Measurements from ENCODE around the gene MLPH. TPM values are rescaled to one million over a fixed set of nuclear protein-coding genes. Genes with fewer than 3 reads are reported as not detected.
"Not testable (repeated sequence)": the region's sequence is repeated elsewhere in the genome, so short reads cannot be mapped to it uniquely, and the experiment has no call there.

The MLPH gene
- total and polyA plus RNA-seq, 7 donors, result 0.91 to 7.8 (median 2.4) TPM

DNA sequence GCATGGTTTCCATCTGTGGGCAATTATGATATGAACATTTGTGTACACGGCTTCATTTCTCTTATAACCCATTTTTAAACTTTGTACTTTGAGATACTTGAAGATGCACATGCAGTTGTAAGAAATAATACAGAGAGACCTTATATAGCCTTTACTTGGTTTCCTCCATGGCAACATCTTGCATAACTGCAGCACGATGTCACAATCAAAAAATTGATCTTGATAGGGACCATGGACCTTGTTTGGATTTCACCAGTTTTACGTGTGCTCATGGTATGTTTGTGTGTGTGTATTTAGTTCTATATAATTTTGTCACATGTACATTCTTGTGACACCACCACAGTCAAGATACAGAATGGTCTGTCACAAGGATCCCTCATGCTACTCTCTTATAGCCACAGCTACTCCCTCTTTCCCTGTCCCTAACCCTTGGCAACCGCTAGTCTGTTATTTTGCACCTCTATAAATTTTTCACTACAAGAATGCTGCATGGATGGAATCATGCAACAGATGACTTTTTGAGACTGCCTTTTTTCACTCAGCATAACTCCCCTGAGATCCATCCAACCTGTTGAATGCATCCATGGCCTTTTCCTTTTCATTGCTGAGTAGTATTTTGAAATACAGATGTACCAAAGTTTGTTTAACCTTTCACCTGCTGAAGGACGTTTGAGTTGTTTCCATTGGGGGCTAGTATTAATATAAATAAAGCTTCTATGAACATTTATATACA, 19.4 kb upstream of the MLPH start:
- DNase-seq (no peak), ATAC-seq (no peak)
- intact Hi-C loops (cut with DNase I), result no loop called here
- H3K36me3 ChIP-seq (ENCODE audit: insufficient read depth in 1 of 2, low read depth in 1 of 2), result no peaks in the 10 kb centered on the region
- H3K4me1 ChIP-seq, result peaks cover 10% of the 10 kb centered on the region
- TF ChIP-seq, protein P1, sequence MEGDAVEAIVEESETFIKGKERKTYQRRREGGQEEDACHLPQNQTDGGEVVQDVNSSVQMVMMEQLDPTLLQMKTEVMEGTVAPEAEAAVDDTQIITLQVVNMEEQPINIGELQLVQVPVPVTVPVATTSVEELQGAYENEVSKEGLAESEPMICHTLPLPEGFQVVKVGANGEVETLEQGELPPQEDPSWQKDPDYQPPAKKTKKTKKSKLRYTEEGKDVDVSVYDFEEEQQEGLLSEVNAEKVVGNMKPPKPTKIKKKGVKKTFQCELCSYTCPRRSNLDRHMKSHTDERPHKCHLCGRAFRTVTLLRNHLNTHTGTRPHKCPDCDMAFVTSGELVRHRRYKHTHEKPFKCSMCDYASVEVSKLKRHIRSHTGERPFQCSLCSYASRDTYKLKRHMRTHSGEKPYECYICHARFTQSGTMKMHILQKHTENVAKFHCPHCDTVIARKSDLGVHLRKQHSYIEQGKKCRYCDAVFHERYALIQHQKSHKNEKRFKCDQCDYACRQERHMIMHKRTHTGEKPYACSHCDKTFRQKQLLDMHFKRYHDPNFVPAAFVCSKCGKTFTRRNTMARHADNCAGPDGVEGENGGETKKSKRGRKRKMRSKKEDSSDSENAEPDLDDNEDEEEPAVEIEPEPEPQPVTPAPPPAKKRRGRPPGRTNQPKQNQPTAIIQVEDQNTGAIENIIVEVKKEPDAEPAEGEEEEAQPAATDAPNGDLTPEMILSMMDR (IDR thresholded peaks at IDR 0.05), result no peak
- H3K27ac ChIP-seq, result no peak overlapping the region
- no peaks in the 10 kb centered on the region for H3K9me3 ChIP-seq
- no peak overlapping the region for H3K4me3 ChIP-seq
- no peaks in the 10 kb centered on the region for H3K27me3 ChIP-seq (ENCODE audit: insufficient read depth in 3 of 3, low read length in 2 of 3)
- 81 to 85% (median 84%) methylated on average over 5 of the region's 5 CpGs for WGBS, 3 donors

GRCh38 chr2:237469410-237469809, 17.6 kb upstream of the MLPH start:
- ATAC-seq, result not testable (repeated sequence)

GRCh38 chr2:237469849-237470248, 17.2 kb upstream of the MLPH start:
- Histone ChIP-seq H3K4me1 (peaks cover 10% of the 10 kb centered on the region), H3K9me3 (no peaks in the 10 kb centered on the region), H3K27ac (no peak overlapping the region), H3K27me3 (ENCODE audit: insufficient read depth in 3 of 3, low read length in 2 of 3) (no peaks in the 10 kb centered on the region), H3K4me3 (no peak overlapping the region), H3K36me3 (ENCODE audit: insufficient read depth in 1 of 2, low read depth in 1 of 2) (no peaks in the 10 kb centered on the region)
- TF ChIP-seq, protein P1 (IDR thresholded peaks at IDR 0.05), result no peak
- 86 to 90% (median 87%) methylated on average over 4 of the region's 4 CpGs for WGBS, 3 donors
- ATAC-seq, result no peak
- no peak for DNase-seq
- intact Hi-C loops (cut with DNase I), result loop anchor here (5.0 to 10.0 kb wide), 2 partner anchors 48 to 315 kb away; no protein-coding TSS in a partner anchor

More at GRCh38 chr2:237469410-237469809, 17.6 kb upstream of the MLPH start:
- WGBS, 3 donors, result 85 to 86% (median 85%) methylated on average over 7 of the region's 7 CpGs
- H3K4me3 ChIP-seq; H3K27me3 ChIP-seq (ENCODE audit: insufficient read depth in 3 of 3, low read length in 2 of 3); intact Hi-C loops (cut with DNase I); H3K36me3 ChIP-seq (ENCODE audit: insufficient read depth in 1 of 2, low read depth in 1 of 2); H3K9me3 ChIP-seq; DNase-seq; H3K27ac ChIP-seq: not testable (repeated sequence)
- H3K4me1 ChIP-seq, result peaks cover 10% of the 10 kb centered on the region

DNA sequence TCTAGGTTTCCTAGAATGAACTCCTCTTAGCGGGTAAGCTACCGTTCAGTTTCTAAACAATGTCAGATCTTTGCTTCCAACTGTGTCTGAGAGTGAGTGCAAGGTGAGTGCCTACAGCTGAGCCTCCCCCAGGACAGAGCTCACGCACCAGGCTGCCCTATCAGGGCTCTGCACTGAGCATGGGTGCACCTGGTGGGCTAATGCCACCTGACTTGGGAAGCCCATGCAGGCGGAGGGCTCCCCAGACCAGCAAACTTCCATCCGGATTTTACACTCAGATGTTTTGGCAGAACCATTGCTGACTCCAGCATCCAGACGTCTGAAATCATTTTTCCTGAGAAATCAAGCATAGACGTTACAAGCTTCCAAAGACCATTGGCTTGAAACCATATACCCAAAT, 16.1 kb upstream of the MLPH start:
- intact Hi-C loops (cut with DNase I), result loop anchor here (5.0 to 10.0 kb wide), 2 partner anchors 49 to 316 kb away; no protein-coding TSS in a partner anchor
- TF ChIP-seq, protein P1 (IDR thresholded peaks at IDR 0.05), result no peak
- H3K4me3 ChIP-seq, result no peak overlapping the region
- H3K27me3 ChIP-seq (ENCODE audit: insufficient read depth in 3 of 3, low read length in 2 of 3), result no peaks in the 10 kb centered on the region
- no peaks in the 10 kb centered on the region for H3K9me3 ChIP-seq
- H3K4me1 ChIP-seq, result peaks cover 15% of the 10 kb centered on the region
- WGBS, 3 donors, result 75 to 85% (median 76%) methylated on average over 7 of the region's 7 CpGs
- ATAC-seq (no peak), DNase-seq (no peak)
- no peak overlapping the region for H3K27ac ChIP-seq
- no peaks in the 10 kb centered on the region for H3K36me3 ChIP-seq (ENCODE audit: insufficient read depth in 1 of 2, low read depth in 1 of 2)

- Histone ChIP-seq H3K36me3 (ENCODE audit: insufficient read depth in 1 of 2, low read depth in 1 of 2) (no peaks in the 10 kb centered on the region), H3K4me1 (peaks cover 18% of the 10 kb centered on the region), H3K27me3 (ENCODE audit: insufficient read depth in 3 of 3, low read length in 2 of 3) (no peaks in the 10 kb centered on the region), H3K27ac (peak overlapping the region; percentile 41), H3K4me3 (no peak overlapping the region), H3K9me3 (no peaks in the 10 kb centered on the region)
- peak; percentile 45 to 76 for DNase-seq
- 38 to 43% (median 43%) methylated on average over 14 of the region's 14 CpGs for whole genome bisulfite sequencing, 3 donors
- intact Hi-C loops (cut with DNase I), result loop anchor here (5.0 to 10.0 kb wide), 2 partner anchors 49 to 317 kb away; no protein-coding TSS in a partner anchor
- TF ChIP-seq, protein P1 (IDR thresholded peaks at IDR 0.05), result peak; percentile 41
- peak; percentile 61 to 76 (median 70) for ATAC-seq
Measured at GRCh38 chr2:237471438-237472186, 15.4 kb upstream of the MLPH start.

Measured in psoas muscle (tissue), 8 donors.